Measurements from ENCODE around the gene MTHFD2.

The MTHFD2 gene

DNA sequence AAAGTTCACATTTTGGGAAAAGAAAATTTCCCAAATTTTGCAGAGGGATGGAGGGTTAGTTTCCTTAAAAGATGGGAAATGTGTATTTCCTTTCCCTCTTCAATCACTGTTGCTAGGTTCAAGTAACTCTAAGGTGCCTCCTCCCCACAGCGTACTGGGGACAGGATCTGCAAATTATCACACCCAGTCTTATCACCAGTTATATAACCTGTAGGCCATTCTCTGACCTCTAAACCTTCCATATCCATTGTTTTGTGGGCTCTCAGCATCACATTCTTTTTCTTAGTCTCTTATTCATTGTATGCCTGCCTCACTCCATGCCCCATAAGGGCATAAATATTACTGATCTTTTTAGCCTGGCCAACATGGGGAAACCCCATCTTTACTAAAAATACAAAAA, 3.6 kb upstream of the MTHFD2 start:
- Histone ChIP-seq H3K4me2 (ENCODE audit: low read length) (no peak overlapping the region), H3K4me3 (ENCODE audit: low read length) (no peak overlapping the region), H3F3A (ENCODE audit: control insufficient read depth, insufficient read depth) (peaks cover 6% of the 10 kb centered on the region), H3K4me1 (ENCODE audit: control insufficient read depth, low read length) (peaks cover 34% of the 10 kb centered on the region), H3K27me3 (ENCODE audit: control insufficient read depth, low read length) (no peaks in the 10 kb centered on the region), H4K20me1 (ENCODE audit: control insufficient read depth, insufficient read depth, low read depth, low read length) (peaks cover 7% of the 10 kb centered on the region), H3K9me2 (replicated peaks; ENCODE audit: control insufficient read depth, low read length) (no peaks in the 10 kb centered on the region), H3K9me3 (ENCODE audit: control insufficient read depth, insufficient read depth, low read length) (no peaks in the 10 kb centered on the region), H3K79me2 (ENCODE audit: control insufficient read depth, low read length) (peaks cover 21% of the 10 kb centered on the region), H3K27ac (ENCODE audit: low read depth, low read length) (no peak overlapping the region), H3K36me3 (ENCODE audit: control insufficient read depth, low read length) (peaks cover 12% of the 10 kb centered on the region)
- TF ChIP-seq, protein P1, sequence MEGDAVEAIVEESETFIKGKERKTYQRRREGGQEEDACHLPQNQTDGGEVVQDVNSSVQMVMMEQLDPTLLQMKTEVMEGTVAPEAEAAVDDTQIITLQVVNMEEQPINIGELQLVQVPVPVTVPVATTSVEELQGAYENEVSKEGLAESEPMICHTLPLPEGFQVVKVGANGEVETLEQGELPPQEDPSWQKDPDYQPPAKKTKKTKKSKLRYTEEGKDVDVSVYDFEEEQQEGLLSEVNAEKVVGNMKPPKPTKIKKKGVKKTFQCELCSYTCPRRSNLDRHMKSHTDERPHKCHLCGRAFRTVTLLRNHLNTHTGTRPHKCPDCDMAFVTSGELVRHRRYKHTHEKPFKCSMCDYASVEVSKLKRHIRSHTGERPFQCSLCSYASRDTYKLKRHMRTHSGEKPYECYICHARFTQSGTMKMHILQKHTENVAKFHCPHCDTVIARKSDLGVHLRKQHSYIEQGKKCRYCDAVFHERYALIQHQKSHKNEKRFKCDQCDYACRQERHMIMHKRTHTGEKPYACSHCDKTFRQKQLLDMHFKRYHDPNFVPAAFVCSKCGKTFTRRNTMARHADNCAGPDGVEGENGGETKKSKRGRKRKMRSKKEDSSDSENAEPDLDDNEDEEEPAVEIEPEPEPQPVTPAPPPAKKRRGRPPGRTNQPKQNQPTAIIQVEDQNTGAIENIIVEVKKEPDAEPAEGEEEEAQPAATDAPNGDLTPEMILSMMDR (IDR thresholded peaks at IDR 0.05; ENCODE audit: low read depth, low read length, poor library complexity, severe bottlenecking) = no peak
- no peak for TF ChIP-seq EZH2phosphoT487 (IDR thresholded peaks at IDR 0.05; ENCODE audit: borderline replicate concordance, low read length)

DNA sequence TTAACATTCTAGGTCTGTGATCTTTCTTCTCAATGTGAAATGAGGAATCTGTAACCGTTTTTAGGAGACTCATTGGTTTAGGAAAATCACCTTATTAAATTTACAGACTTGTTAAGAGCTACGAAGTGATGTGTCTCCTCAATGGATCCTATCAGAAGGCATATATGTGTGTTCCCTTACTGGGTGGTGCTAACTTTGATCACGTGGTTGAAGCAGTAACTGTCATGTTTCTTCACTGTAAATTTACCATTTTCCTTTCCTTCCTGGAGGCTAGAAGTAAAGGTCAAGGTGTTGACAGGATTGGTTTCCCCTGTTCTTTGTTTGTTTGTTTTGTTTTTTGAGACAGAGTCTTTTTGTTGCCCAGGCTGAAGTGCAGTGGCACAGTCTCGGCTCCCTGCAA, 1.4 kb upstream of the MTHFD2 start:
- peaks cover 6% of the 10 kb centered on the region for H3F3A ChIP-seq (ENCODE audit: control insufficient read depth, insufficient read depth)
- no peak overlapping the region for H3K4me3 ChIP-seq (ENCODE audit: low read length)
- H3K4me2 ChIP-seq (ENCODE audit: low read length) = 0 out of 2 replicates have a peak overlapping the region, but pooled peaks have one; percentile 10
- H3K27ac ChIP-seq (ENCODE audit: low read depth, low read length) = no peak overlapping the region
- H3K9me3 ChIP-seq (ENCODE audit: control insufficient read depth, insufficient read depth, low read length) = no peaks in the 10 kb centered on the region
- peaks cover 42% of the 10 kb centered on the region for H3K4me1 ChIP-seq (ENCODE audit: control insufficient read depth, low read length)
- no peaks in the 10 kb centered on the region for H3K27me3 ChIP-seq (ENCODE audit: control insufficient read depth, low read length)
- H3K79me2 ChIP-seq (ENCODE audit: control insufficient read depth, low read length) = peaks cover 44% of the 10 kb centered on the region
- H3K9me2 ChIP-seq (replicated peaks; ENCODE audit: control insufficient read depth, low read length) = no peaks in the 10 kb centered on the region
- peaks cover 26% of the 10 kb centered on the region for H4K20me1 ChIP-seq (ENCODE audit: control insufficient read depth, insufficient read depth, low read depth, low read length)
- peaks cover 35% of the 10 kb centered on the region for H3K36me3 ChIP-seq (ENCODE audit: control insufficient read depth, low read length)
- TF ChIP-seq EZH2phosphoT487 (IDR thresholded peaks at IDR 0.05; ENCODE audit: borderline replicate concordance, low read length) = no peak
- TF ChIP-seq, protein P1 (IDR thresholded peaks at IDR 0.05; ENCODE audit: low read depth, low read length, poor library complexity, severe bottlenecking) = no peak

GRCh38 chr2:74198023-74198460, 373 bp upstream of the MTHFD2 start:
- Histone ChIP-seq H3K27ac (ENCODE audit: low read depth, low read length) (peak overlapping the region; percentile 24; the same call in 1 of the 2 replicates), H3K4me3 (ENCODE audit: low read length) (peak overlapping the region; percentile 92), H3K36me3 (ENCODE audit: control insufficient read depth, low read length) (peaks cover 45% of the 10 kb centered on the region)

More at GRCh38 chr2:74198023-74198460, 373 bp upstream of the MTHFD2 start:
- peaks cover 41% of the 10 kb centered on the region for H3K4me1 ChIP-seq (ENCODE audit: control insufficient read depth, low read length)
- H3F3A ChIP-seq (ENCODE audit: control insufficient read depth, insufficient read depth) = peaks cover 6% of the 10 kb centered on the region
- H4K20me1 ChIP-seq (ENCODE audit: control insufficient read depth, insufficient read depth, low read depth, low read length) = peaks cover 31% of the 10 kb centered on the region
- H3K9me2 ChIP-seq (replicated peaks; ENCODE audit: control insufficient read depth, low read length) = no peaks in the 10 kb centered on the region
- TF ChIP-seq, protein P1 (IDR thresholded peaks at IDR 0.05; ENCODE audit: low read depth, low read length, poor library complexity, severe bottlenecking) = no peak
- no peak for TF ChIP-seq EZH2phosphoT487 (IDR thresholded peaks at IDR 0.05; ENCODE audit: borderline replicate concordance, low read length)
- H3K79me2 ChIP-seq (ENCODE audit: control insufficient read depth, low read length) = peaks cover 54% of the 10 kb centered on the region
- H3K27me3 ChIP-seq (ENCODE audit: control insufficient read depth, low read length) = no peaks in the 10 kb centered on the region
- peak overlapping the region; percentile 95 for H3K4me2 ChIP-seq (ENCODE audit: low read length)
- no peaks in the 10 kb centered on the region for H3K9me3 ChIP-seq (ENCODE audit: control insufficient read depth, insufficient read depth, low read length)

Measured in DOHH2 (cell line).